Peyer's patch (tissue), 4 donors: ENCODE measurements around the gene CTNNA2.

ENCODE experiments used
- POLR2A ChIP-seq, 2 donors: fragments of 450-650 bp; IDR thresholded peaks; one replicate each; pipeline ENCODE4 v1.5.1; 2017; ENCODE audit warnings: antibody characterized with exemption in 2 of 2, mild to moderate bottlenecking in 2 of 2, moderate library complexity in 2 of 2
- TF ChIP-seq, protein P1 (sequence below), 6 experiments: fragments of 450-650 bp in 4 of 6; fragments of 200-600 bp in 2 of 6; sonication (generic) in 1 of 6; IDR thresholded peaks; one replicate each; pipeline ENCODE4 v1.5.1; 2017 to 2019; ENCODE audit warnings: antibody characterized with exemption in 6 of 6, mild to moderate bottlenecking in 3 of 6, moderate library complexity in 1 of 6

DNA sequence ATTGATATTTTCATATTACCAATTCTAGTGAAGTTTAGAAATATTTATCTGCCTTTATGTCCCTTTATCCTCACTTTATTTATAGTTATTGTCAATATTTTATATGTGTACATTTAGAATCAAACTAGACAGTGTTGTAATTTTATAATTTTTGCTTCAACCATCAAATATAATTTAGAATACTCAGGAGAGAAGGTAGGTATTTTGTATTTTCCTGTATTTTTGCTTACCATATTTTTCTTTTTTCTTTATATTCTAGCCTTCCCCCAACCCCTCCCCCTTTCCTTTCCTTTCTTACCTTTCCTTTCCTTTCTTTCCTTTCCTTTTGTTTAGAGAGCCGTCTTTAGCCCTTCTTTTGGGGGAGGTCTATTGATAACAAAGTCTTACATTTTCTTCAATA lies 651.5 kb downstream of the CTNNA2 start:
- TF ChIP-seq, protein P1, sequence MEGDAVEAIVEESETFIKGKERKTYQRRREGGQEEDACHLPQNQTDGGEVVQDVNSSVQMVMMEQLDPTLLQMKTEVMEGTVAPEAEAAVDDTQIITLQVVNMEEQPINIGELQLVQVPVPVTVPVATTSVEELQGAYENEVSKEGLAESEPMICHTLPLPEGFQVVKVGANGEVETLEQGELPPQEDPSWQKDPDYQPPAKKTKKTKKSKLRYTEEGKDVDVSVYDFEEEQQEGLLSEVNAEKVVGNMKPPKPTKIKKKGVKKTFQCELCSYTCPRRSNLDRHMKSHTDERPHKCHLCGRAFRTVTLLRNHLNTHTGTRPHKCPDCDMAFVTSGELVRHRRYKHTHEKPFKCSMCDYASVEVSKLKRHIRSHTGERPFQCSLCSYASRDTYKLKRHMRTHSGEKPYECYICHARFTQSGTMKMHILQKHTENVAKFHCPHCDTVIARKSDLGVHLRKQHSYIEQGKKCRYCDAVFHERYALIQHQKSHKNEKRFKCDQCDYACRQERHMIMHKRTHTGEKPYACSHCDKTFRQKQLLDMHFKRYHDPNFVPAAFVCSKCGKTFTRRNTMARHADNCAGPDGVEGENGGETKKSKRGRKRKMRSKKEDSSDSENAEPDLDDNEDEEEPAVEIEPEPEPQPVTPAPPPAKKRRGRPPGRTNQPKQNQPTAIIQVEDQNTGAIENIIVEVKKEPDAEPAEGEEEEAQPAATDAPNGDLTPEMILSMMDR (IDR thresholded peaks at IDR 0.05), result no peak
- no peak for TF ChIP-seq POLR2A (IDR thresholded peaks at IDR 0.05)
